ENCODE results near the gene VIL1. TPM values are rescaled to one million over a fixed set of nuclear protein-coding genes. Genes with fewer than 3 reads are reported as not detected.

The VIL1 gene
- total and polyA plus RNA-seq, 9 of the 15 experiments (the other 6 are each of a cell fraction or from before 2014, with no cell fraction given): 0.51 to 2.7 (median 1.2) TPM

DNA sequence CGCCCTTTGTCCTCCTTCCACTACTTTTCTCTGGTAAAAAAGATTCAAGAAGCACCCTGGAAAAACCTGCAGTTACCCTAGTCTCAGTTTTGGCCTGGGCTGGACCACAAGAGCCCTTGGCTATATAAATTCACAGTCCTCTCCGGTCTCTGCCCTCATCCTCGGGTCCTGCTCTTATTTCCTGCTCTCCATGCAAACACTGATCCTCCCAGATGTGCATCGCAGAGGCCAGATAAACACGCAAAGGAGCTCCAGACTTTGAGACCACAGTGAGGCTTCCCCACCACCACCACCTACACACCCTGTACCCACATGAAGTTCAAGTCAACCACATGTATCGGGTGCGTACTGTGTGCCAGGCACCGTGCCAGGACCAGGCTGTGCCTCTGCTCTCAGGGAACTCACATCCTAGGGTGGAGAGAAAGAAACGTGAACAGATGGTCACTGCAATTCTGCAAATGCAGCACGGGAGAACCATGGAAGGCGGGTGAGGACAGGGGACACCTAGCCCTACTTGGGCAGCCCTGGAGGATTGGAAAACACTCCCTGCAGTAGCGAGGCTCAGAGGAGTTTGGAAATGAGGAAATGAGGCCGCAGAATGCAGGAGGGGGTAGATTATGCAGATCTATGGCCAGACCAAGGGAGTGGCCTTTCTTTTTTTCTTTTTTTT lies 11.8 kb upstream of the VIL1 start (continued):
- TF ChIP-seq DNMT1 (IDR thresholded peaks at IDR 0.05) (no peak), ZBTB1 (CRISPR knock-in tag; IDR thresholded peaks at IDR 0.05; ENCODE audit: borderline replicate concordance, low read depth) (no peak), PTTG1 (tag; IDR thresholded peaks at IDR 0.05; ENCODE audit: low read depth) (no peak), ZC3H8 (IDR thresholded peaks at IDR 0.05) (no peak), POLR2A (conservative IDR thresholded peaks at IDR 0.05) (peak; percentile 65), RBM39 (optimal IDR thresholded peaks at IDR 0.05; ENCODE audit: low read depth, low read length) (no peak), ZNF77 (CRISPR knock-in tag; IDR thresholded peaks at IDR 0.05) (no peak), BRCA1 (IDR thresholded peaks at IDR 0.05) (no peak), BRCA1 (CRISPR knock-in tag; IDR thresholded peaks at IDR 0.05) (no peak), BRD9 (IDR thresholded peaks at IDR 0.05; ENCODE audit: low read depth, partially characterized antibody) (peak; percentile 19), GATA2 (CRISPR knock-in tag; IDR thresholded peaks at IDR 0.05) (peak; percentile 43), CEBPB (tag; IDR thresholded peaks at IDR 0.05) (peak; percentile 45; the same call in 1 of the 2 replicates), HDAC1 (IDR thresholded peaks at IDR 0.05) (peak in 1 of 2 experiments; percentile 23; a peak in 1 of 4 replicates), KDM5B (IDR thresholded peaks at IDR 0.05; ENCODE audit: insufficient replicate concordance, low read depth, low read length) (peak; percentile 62), COPS2 (conservative IDR thresholded peaks at IDR 0.05) (no peak), PRPF4 (IDR thresholded peaks at IDR 0.05; ENCODE audit: insufficient read depth, low read depth, low read length, poor library complexity, severe bottlenecking) (no peak), KAT7 (CRISPR knock-in tag; IDR thresholded peaks at IDR 0.05; ENCODE audit: borderline replicate concordance) (0 out of 2 replicates have a peak, but pooled peaks have one; percentile 71), SRSF7 (optimal IDR thresholded peaks at IDR 0.05; ENCODE audit: low read depth, low read length) (no peak)
- TF ChIP-seq, protein P1, sequence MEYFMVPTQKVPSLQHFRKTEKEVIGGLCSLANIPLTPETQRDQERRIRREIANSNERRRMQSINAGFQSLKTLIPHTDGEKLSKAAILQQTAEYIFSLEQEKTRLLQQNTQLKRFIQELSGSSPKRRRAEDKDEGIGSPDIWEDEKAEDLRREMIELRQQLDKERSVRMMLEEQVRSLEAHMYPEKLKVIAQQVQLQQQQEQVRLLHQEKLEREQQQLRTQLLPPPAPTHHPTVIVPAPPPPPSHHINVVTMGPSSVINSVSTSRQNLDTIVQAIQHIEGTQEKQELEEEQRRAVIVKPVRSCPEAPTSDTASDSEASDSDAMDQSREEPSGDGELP (CRISPR knock-in tag; IDR thresholded peaks at IDR 0.05; ENCODE audit: borderline replicate concordance): 0 out of 2 replicates have a peak, but pooled peaks have one; percentile 45

Data from K562 (cell line).